Loucy (cell line): ENCODE data around the gene RSPO4.

Experiments
- H2AFZ ChIP-seq: fragments of 200-600 bp; sonication (generic); 2 replicates; pipeline ENCODE4 v1.6.0; 2016; ENCODE audit warnings: antibody characterized with exemption, mild to moderate bottlenecking, low read length, moderate library complexity
- H3F3A ChIP-seq: fragments of 200-600 bp; 2 replicates; pipeline ENCODE4 v1.6.0; 2016; ENCODE audit warnings: antibody characterized with exemption, low read depth, mild to moderate bottlenecking
- H3K27me3 ChIP-seq: fragments of 200-600 bp; sonication (generic); 2 replicates; pipeline ENCODE4 v1.6.1; 2014; ENCODE audit warnings: low read length, mild to moderate bottlenecking; ENCODE audit not compliant: insufficient read depth, poor library complexity, severe bottlenecking
- H3K36me3 ChIP-seq: fragments of 200-600 bp; sonication (generic); 2 replicates; pipeline ENCODE4 v1.6.1; 2016; ENCODE audit warnings: low read length; ENCODE audit not compliant: insufficient read depth
- H3K4me1 ChIP-seq: fragments of 200-600 bp; sonication (generic); 2 replicates; pipeline ENCODE4 v1.5.1; 2014; ENCODE audit warnings: low read length, mild to moderate bottlenecking; ENCODE audit not compliant: insufficient read depth, poor library complexity, severe bottlenecking
- H3K4me2 ChIP-seq: fragments of 200-600 bp; sonication (generic); 2 replicates; pipeline ENCODE4 v1.6.0; 2014; ENCODE audit warnings: antibody characterized with exemption, low read length, low read depth, mild to moderate bottlenecking; ENCODE audit not compliant: poor library complexity, severe bottlenecking
- H3K4me3 ChIP-seq: fragments of 200-600 bp; sonication (generic); 2 replicates; pipeline ENCODE4 v1.5.1; 2014; ENCODE audit warnings: low read length, mild to moderate bottlenecking, mixed read lengths; ENCODE audit not compliant: poor library complexity, severe bottlenecking
- H3K79me2 ChIP-seq: fragments of 200-600 bp; sonication (generic); 2 replicates; pipeline ENCODE4 v1.6.1; 2014; ENCODE audit warnings: low read length; ENCODE audit not compliant: insufficient read depth
- H3K9ac ChIP-seq: fragments of 200-600 bp; sonication (generic); 2 replicates; pipeline ENCODE4 v1.6.0; 2014; ENCODE audit warnings: mild to moderate bottlenecking, low read depth, low read length, moderate library complexity; ENCODE audit not compliant: poor library complexity, severe bottlenecking
- H3K9me2 ChIP-seq: fragments of 200-600 bp; sonication (generic); replicated peaks from 2 replicates; pipeline ENCODE4 v1.6.1; 2016; ENCODE audit warnings: low read depth, low read length, mixed read lengths
- H3K9me3 ChIP-seq: fragments of 200-600 bp; sonication (generic); 2 replicates; pipeline ENCODE4 v1.6.1; 2014; ENCODE audit warnings: mild to moderate bottlenecking, antibody characterized with exemption, low read length, low read depth; ENCODE audit not compliant: insufficient read depth
- H4K20me1 ChIP-seq: fragments of 200-600 bp; sonication (generic); 2 replicates; pipeline ENCODE4 v1.6.0; 2014; ENCODE audit warnings: antibody characterized with exemption, low read length, mild to moderate bottlenecking; ENCODE audit not compliant: insufficient read depth, poor library complexity, severe bottlenecking
- EZH2phosphoT487 ChIP-seq: fragments of 200-600 bp; IDR thresholded peaks from 2 replicates; pipeline ENCODE4 v1.6.1; 2018; ENCODE audit warnings: antibody characterized with exemption, mild to moderate bottlenecking, moderate library complexity, borderline replicate concordance
- TF ChIP-seq, protein P1 (sequence below): fragments of 200-600 bp; sonication (generic); conservative IDR thresholded peaks from 2 replicates; pipeline ENCODE4 v1.5.1; 2014; ENCODE audit warnings: mild to moderate bottlenecking, antibody characterized with exemption, low read length

Gene RSPO4

DNA sequence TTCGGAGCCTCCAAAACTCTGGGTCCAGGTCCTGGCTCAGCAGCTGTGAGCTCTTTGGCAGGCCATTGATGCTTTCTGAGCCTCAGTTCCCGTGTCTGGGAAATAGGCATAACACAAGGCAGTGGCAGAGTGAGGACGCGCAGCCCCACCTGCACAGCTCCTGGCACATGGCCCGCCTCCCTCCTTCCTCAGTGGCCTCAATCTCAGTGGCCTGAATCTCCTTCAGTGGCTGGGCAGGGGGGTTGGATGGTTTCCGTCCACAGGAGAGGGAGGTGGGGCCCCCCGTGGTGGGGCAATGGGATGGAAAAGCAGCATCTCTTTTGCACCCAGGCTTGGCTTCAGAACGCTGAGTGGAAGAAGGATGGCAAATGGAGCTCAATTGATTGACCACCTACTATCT lies 5.1 kb downstream of the RSPO4 start:
- Histone ChIP-seq H3K4me1 (no peaks in the 10 kb centered on the region), H2AFZ (no peak overlapping the region), H3K79me2 (no peaks in the 10 kb centered on the region), H4K20me1 (no peaks in the 10 kb centered on the region), H3K9me3 (no peaks in the 10 kb centered on the region), H3F3A (no peaks in the 10 kb centered on the region), H3K4me2 (no peak overlapping the region), H3K9ac (no peak overlapping the region), H3K36me3 (no peaks in the 10 kb centered on the region), H3K27me3 (no peaks in the 10 kb centered on the region), H3K4me3 (no peak overlapping the region), H3K9me2 (no peaks in the 10 kb centered on the region)
- TF ChIP-seq, protein P1, sequence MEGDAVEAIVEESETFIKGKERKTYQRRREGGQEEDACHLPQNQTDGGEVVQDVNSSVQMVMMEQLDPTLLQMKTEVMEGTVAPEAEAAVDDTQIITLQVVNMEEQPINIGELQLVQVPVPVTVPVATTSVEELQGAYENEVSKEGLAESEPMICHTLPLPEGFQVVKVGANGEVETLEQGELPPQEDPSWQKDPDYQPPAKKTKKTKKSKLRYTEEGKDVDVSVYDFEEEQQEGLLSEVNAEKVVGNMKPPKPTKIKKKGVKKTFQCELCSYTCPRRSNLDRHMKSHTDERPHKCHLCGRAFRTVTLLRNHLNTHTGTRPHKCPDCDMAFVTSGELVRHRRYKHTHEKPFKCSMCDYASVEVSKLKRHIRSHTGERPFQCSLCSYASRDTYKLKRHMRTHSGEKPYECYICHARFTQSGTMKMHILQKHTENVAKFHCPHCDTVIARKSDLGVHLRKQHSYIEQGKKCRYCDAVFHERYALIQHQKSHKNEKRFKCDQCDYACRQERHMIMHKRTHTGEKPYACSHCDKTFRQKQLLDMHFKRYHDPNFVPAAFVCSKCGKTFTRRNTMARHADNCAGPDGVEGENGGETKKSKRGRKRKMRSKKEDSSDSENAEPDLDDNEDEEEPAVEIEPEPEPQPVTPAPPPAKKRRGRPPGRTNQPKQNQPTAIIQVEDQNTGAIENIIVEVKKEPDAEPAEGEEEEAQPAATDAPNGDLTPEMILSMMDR = no peak
- no peak for TF ChIP-seq EZH2phosphoT487

DNA sequence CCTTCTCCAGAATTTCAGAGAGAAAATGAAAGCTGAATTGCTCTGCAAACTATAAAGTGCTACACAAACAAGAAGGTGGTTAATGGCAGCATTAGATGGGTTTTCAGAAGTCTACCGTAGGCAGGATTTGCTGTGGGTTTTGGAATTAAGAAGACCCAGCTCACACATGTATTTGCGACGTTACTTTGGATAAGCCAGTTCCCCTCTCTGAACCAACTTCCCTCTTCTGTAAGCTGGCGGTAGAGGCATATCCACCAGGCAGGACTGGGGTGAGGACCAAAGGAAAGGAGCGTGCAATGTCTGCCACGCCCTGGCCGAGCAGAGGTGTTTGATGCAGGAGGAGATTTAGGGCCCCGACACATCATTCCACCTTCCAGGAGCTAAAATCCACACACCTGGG lies 6.9 kb downstream of the RSPO4 start:
- TF ChIP-seq, protein P1 = no peak
- TF ChIP-seq EZH2phosphoT487 = no peak
- H3K4me2 ChIP-seq = no peak overlapping the region
- H4K20me1 ChIP-seq = no peaks in the 10 kb centered on the region
- no peaks in the 10 kb centered on the region for H3K79me2 ChIP-seq
- H3K36me3 ChIP-seq = no peaks in the 10 kb centered on the region
- H3K4me3 ChIP-seq = no peak overlapping the region
- no peaks in the 10 kb centered on the region for H3F3A ChIP-seq
- no peak overlapping the region for H3K9ac ChIP-seq
- no peaks in the 10 kb centered on the region for H3K9me2 ChIP-seq
- H3K4me1 ChIP-seq = no peaks in the 10 kb centered on the region
- no peak overlapping the region for H2AFZ ChIP-seq
- no peaks in the 10 kb centered on the region for H3K27me3 ChIP-seq
- H3K9me3 ChIP-seq = no peaks in the 10 kb centered on the region

DNA sequence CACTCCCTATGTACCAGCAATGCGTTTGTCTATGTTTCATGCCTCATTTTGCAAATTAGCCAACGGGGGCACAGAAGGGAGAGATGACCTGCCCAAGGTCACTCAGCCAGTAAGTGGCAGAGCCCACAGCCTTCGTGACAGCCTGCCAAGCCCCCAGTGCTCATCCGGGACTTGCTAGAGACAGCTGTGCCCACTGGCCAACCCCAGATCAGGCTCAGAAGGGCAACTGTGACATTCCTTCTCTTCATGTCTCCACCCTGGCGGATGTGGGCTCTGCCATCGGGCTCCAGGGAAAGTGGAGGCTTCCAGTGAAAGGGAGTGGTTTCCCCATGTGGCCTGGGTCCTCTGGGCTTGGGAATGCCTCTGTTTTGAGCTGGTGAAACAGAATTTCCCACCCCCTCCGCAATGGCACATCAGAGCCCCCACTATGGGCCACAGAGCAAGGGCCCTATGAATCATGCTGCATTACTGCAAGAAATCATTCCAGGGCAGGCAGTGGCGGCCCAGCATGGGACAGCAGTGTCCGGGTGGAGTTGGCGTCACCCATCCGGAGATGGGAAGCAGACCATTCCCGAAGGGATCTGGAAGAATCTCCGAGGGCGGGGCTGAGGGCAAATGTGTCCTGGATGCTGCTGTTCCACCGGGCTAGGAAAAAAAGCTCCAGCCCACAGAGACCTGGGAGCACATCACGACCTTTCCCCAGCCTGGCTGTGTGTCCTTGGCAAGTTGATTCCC lies 9.1 kb downstream of the RSPO4 start:
- Histone ChIP-seq H3K27me3 (no peaks in the 10 kb centered on the region), H3K4me1 (no peaks in the 10 kb centered on the region), H3K9me3 (no peaks in the 10 kb centered on the region), H3K9ac (no peak overlapping the region), H3K36me3 (no peaks in the 10 kb centered on the region), H3K4me3 (no peak overlapping the region), H2AFZ (no peak overlapping the region), H3K9me2 (no peaks in the 10 kb centered on the region), H4K20me1 (no peaks in the 10 kb centered on the region), H3K4me2 (no peak overlapping the region), H3K79me2 (no peaks in the 10 kb centered on the region), H3F3A (no peaks in the 10 kb centered on the region)
- TF ChIP-seq EZH2phosphoT487 = no peak
- TF ChIP-seq, protein P1 = no peak
